Breast epithelium (tissue), 4 donors: ENCODE results near the gene ASIC1. TPM values are rescaled to one million over a fixed set of nuclear protein-coding genes. Genes with fewer than 3 reads are reported as not detected.
A peak's percentile ranks its signal among the peaks of the same experiment; 100 is the strongest.

ENCODE experiments used
- DNase-seq, 2 donors: peaks; one replicate each; pipeline ENCODE4 v3.0.0-alpha.2; 2019; ENCODE audit warnings: low spot score in 2 of 2
- H3K27ac ChIP-seq, 2 donors: fragments of 200-600 bp; sonication (generic) in 1 of 2; one replicate each; pipeline ENCODE4 v1.5.1; 2016 to 2019; ENCODE audit warnings: mild to moderate bottlenecking in 1 of 2
- H3K27me3 ChIP-seq, 2 donors: fragments of 200-600 bp; sonication (generic) in 1 of 2; one replicate each; pipeline versions ENCODE4 v1.5.1 to v1.6.0; 2017 to 2019; ENCODE audit warnings: control low read depth in 1 of 2, mild to moderate bottlenecking in 1 of 2
- H3K36me3 ChIP-seq: fragments of 200-600 bp; one replicate; pipeline ENCODE4 v1.5.1; 2019
- H3K4me1 ChIP-seq, 2 donors: fragments of 200-600 bp; sonication (generic); one replicate each; pipeline ENCODE4 v1.5.1; 2016 to 2019; ENCODE audit warnings: control low read depth in 1 of 2
- H3K4me3 ChIP-seq, 3 donors: fragments of 200-600 bp; sonication (generic); 1 replicate in 2 of 3; 2 replicates in 1 of 3; pipeline ENCODE4 v1.5.1; 2016 to 2019; ENCODE audit warnings: mild to moderate bottlenecking in 3 of 3, moderate library complexity in 2 of 3
- H3K9me3 ChIP-seq, 2 donors: fragments of 200-600 bp; sonication (generic) in 1 of 2; one replicate each; pipeline ENCODE4 v1.5.1; 2016 to 2019; ENCODE audit warnings: control low read depth in 1 of 2
- CTCF ChIP-seq, 3 donors: fragments of 450-650 bp; IDR thresholded peaks; one replicate each; pipeline ENCODE4 v1.5.1; 2016 to 2017; ENCODE audit warnings: antibody characterized with exemption in 3 of 3, mild to moderate bottlenecking in 3 of 3, moderate library complexity in 3 of 3
- POLR2A ChIP-seq: fragments of 450-650 bp; IDR thresholded peaks from one replicate; pipeline ENCODE4 v1.6.1; 2016; ENCODE audit warnings: antibody characterized with exemption, mild to moderate bottlenecking, moderate library complexity
- POLR2AphosphoS5 ChIP-seq, 3 donors: sonication (generic); formaldehyde crosslinking; IDR thresholded peaks; one replicate each; pipeline ENCODE4 v1.6.1; 2017; ENCODE audit warnings: antibody characterized with exemption in 3 of 3
- intact Hi-C: fragments of 100-400 bp; cut with DNase I; formaldehyde crosslinking; loops from one replicate; pipeline ENCODE4 v1.15.1; 2023; ENCODE audit warnings: low total_unique reads
- total RNA-seq, 3 donors: library from RNA; depleted of rRNA; stranded (reverse); fragments of >200 nt; gene quantifications; one replicate each; pipeline ENCODE4 v1.1.0, GENCODE V29; 2016

Gene ASIC1
- total RNA-seq, 3 donors from 2014 or later = 0.80 to 0.98 (median 0.88) TPM

GRCh38 chr12:50102646-50103309, 45.4 kb downstream of the ASIC1 start:
- no peak for TF ChIP-seq POLR2AphosphoS5 (IDR thresholded peaks at IDR 0.05)
- no peak for TF ChIP-seq POLR2A
- no peak for TF ChIP-seq CTCF (IDR thresholded peaks at IDR 0.05)
- Histone ChIP-seq H3K27ac (peak overlapping the region in 1 of 2 donors; percentile 53), H3K27me3 (no peaks in the 10 kb centered on the region), H3K9me3 (no peaks in the 10 kb centered on the region), H3K36me3 (no peaks in the 10 kb centered on the region), H3K4me3 (no peak overlapping the region), H3K4me1 (peaks cover 0 to 11% of the 10 kb centered on the region in 2 donors)
- DNase-seq = no peak
- intact Hi-C loops = no loop called here

- Histone ChIP-seq H3K36me3 (no peaks in the 10 kb centered on the region), H3K27ac (peak overlapping the region; percentile 20 to 64), H3K27me3 (no peaks in the 10 kb centered on the region), H3K4me3 (no peak overlapping the region), H3K9me3 (no peaks in the 10 kb centered on the region), H3K4me1 (peaks cover 0 to 11% of the 10 kb centered on the region in 2 donors)
- TF ChIP-seq POLR2A = no peak
- no peak for TF ChIP-seq POLR2AphosphoS5 (IDR thresholded peaks at IDR 0.05)
- TF ChIP-seq CTCF (IDR thresholded peaks at IDR 0.05) = no peak
- DNase-seq = no peak
- intact Hi-C loops = no loop called here
Observed at GRCh38 chr12:50103351-50103750, 46.0 kb downstream of the ASIC1 start.

- no peaks in the 10 kb centered on the region for H3K27me3 ChIP-seq
- peak within 1 kb of the TSS; percentile 53 to 64 for H3K27ac ChIP-seq
- H3K4me1 ChIP-seq = peaks cover 0 to 11% of the 10 kb centered on the region in 2 donors
- peak within 1 kb of the TSS; percentile 3 to 31 (median 7) for H3K4me3 ChIP-seq
- intact Hi-C loops = no loop called here
- TF ChIP-seq CTCF (IDR thresholded peaks at IDR 0.05) (no peak), POLR2AphosphoS5 (IDR thresholded peaks at IDR 0.05) (no peak)
- no peaks in the 10 kb centered on the region for H3K36me3 ChIP-seq
- DNase-seq = peak; percentile 66 to 76
- no peaks in the 10 kb centered on the region for H3K9me3 ChIP-seq
Observed at GRCh38 chr12:50103767-50104321, 46.4 kb downstream of the ASIC1 start, which contains the start of gene GPD1. GPD1 (plus strand) TSS chr12:50104008; CDS start chr12:50104051, 43 bp downstream.

GRCh38 chr12:50104417-50105366, 47.3 kb downstream of the ASIC1 start:
- no peaks in the 10 kb centered on the region for H3K36me3 ChIP-seq
- intact Hi-C loops = no loop called here
- no peak for DNase-seq
- peak overlapping the region in 1 of 3 donors; percentile 3 for H3K4me3 ChIP-seq
- peak overlapping the region; percentile 20 to 64 for H3K27ac ChIP-seq
- no peaks in the 10 kb centered on the region for H3K27me3 ChIP-seq
- no peak for TF ChIP-seq CTCF (IDR thresholded peaks at IDR 0.05)
- TF ChIP-seq POLR2AphosphoS5 (IDR thresholded peaks at IDR 0.05) = no peak
- no peak for TF ChIP-seq POLR2A
- H3K9me3 ChIP-seq = no peaks in the 10 kb centered on the region
- peaks cover 0 to 11% of the 10 kb centered on the region in 2 donors for H3K4me1 ChIP-seq
